NCI-H1436 treated with DMSO at 0.1 percent for 48 hours (cell line): ENCODE data around the gene AP4B1.
"Not testable (repeated sequence)": the region's sequence is repeated elsewhere in the genome, so short reads cannot be mapped to it uniquely, and the experiment has no call there.

Experiments
- DNase-seq: peaks from one replicate; lab custom pipeline; 2025; lab: John Stamatoyannopoulos, UW

Gene AP4B1

DNA sequence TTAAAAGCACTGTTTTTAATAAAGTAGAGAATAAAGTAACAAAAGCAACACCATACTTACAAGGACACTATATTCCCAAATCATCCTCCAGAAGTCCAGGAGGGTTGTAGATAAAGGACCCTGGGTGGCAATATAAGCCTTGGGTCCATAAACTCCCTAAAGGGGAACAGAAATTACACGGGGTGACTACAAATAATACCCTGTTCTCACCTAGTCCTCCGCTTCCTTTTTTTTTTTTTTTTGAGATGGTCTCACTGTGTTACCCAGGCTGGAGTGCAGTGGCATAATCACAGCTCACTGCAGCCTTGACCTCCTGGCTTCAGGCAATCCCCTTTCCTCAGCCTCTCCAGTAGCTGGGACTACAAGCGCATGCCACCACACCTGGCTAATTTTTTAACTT is 46.2 kb downstream of the AP4B1 start:
- DNase-seq, result no peak

- no peak for DNase-seq
Observed at GRCh38 chr1:113857776-113858175, 46.8 kb downstream of the AP4B1 start.

DNA sequence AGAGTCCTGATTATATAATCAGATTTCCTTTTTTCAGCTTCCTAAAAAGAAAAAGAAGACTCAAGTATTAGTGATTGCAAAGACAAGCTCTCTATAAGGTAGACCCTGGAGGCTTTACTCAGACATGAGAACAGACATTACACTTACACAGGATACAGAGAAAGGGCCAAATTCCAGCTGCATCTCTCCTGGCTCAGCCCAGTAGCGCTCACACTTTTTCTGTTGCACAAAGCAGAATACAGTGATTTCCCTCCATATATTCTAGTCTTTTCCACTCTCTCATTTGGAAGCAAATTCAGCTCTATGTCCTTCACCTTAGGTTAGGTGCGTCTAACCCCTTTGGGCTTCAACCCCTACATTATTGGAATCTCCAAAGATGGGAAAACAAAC is 48.2 kb downstream of the AP4B1 start:
- no peak for DNase-seq

DNA sequence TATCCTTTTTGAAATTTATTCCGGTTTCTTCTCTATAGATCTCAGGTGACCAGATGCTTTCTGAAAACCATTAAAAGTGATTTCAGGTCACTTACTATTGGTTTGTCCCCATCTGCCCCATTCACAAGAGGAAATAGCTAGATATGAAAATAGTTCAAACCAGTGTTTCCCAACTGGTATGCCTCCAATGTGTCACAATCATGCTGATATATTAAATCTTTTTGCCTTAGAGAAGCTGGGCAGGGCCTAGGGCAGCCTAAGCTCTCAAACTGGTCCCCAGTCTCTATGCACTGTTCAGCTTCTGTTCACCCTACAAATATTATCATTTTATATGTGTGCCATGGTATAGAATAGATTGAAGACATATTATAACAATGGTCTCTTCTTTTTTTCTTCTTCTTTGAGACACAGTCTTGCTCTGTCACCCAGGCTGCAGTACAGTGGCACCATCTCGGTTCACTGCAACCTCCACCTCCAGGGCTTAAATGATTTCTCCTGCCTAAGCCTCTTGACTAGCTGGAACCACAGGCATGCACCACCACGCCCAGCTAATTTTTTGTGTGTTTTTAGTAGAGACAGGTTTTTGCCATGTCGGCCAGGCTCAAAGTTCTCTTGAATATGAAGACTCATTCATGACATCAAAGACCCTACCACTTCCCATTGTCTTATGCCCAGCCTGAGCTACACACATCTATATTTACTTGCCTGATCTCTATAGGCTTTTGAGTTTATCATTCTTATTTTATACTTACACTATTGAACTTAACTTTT is 48.8 kb downstream of the AP4B1 start:
- no peak for DNase-seq

- no peak for DNase-seq
Observed at GRCh38 chr1:113854234-113854633, 50.4 kb downstream of the AP4B1 start.

GRCh38 chr1:113852694-113853093 is 51.9 kb downstream of the AP4B1 start:
- not testable (repeated sequence) for DNase-seq

DNA sequence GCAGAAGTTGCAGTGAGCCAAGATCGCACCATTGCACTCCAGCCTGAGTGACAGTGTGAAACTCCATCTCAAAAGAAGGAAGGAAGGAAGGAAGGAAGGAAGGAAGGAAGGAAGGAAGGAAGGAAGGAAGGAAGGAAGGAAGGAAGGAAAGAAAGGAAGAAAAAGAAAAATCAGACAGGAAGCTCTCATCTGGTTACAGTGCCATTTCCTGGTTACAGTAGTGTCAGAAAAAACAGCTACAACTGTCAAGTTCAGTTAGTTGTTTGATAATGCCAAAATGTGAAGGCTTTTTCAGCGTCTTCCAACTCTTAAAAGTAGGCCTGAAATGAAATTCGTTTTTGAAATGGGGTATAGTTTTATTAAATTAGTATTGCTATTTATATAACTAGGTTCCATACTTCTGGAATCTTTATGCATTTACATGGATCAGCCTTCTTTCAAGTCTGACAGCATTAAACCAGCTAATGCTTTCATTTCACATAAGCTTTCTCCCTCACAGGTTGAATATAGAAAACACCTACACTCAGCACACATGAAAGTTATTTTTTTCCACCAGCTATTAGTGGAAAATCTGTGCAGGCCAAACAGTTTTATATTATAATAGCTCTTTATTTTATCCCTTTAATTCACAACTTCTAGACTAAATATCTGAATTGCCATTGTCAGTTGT is 54.3 kb downstream of the AP4B1 start:
- no peak for DNase-seq

DNA sequence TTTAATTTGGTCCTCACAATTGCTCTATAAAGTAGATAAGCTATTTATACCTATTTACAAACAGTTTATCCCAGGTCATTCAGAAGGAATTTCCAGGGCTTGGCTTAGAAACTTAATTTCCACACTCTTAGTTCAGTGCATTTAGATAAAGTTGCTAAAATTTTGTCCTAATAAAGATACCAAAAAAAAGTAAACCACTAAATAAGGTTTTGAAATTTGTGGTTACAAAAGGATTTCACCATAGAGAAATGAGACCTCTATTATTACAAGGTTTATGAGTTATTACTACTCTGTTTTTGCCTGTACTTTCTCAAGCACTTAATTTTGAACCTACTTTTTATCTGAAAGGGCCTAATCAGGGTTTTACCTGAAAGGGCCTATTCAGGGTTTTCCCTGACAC is 55.5 kb downstream of the AP4B1 start:
- no peak for DNase-seq

- no peak for DNase-seq
Observed at GRCh38 chr1:113846391-113847035, 58.1 kb downstream of the AP4B1 start.
